Measurements from ENCODE around the gene PDE1C.

DNA sequence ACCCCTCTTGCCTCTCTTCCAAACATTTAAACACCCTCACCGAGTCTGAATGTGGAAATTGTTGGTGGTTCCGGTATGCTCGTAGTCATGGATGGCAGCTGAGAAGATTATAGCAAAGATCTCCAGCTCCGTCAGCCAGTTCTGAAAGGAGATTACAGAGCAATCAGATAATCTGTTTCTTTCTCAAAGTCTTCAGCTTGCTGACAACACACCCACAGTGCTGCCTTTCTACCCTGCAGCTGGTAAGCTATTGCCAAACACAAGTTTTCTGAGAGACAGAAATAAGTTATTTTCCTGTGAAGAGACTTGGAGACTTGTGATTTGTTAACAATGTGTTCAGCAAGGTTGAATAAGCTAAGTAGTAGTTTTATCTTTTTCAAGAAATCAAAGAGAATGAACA lies 219.6 kb downstream of the PDE1C start:
- TF ChIP-seq, protein P1, sequence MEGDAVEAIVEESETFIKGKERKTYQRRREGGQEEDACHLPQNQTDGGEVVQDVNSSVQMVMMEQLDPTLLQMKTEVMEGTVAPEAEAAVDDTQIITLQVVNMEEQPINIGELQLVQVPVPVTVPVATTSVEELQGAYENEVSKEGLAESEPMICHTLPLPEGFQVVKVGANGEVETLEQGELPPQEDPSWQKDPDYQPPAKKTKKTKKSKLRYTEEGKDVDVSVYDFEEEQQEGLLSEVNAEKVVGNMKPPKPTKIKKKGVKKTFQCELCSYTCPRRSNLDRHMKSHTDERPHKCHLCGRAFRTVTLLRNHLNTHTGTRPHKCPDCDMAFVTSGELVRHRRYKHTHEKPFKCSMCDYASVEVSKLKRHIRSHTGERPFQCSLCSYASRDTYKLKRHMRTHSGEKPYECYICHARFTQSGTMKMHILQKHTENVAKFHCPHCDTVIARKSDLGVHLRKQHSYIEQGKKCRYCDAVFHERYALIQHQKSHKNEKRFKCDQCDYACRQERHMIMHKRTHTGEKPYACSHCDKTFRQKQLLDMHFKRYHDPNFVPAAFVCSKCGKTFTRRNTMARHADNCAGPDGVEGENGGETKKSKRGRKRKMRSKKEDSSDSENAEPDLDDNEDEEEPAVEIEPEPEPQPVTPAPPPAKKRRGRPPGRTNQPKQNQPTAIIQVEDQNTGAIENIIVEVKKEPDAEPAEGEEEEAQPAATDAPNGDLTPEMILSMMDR (conservative IDR thresholded peaks at IDR 0.05; ENCODE audit: low read depth, low read length) = no peak
- no peak for TF ChIP-seq EZH2phosphoT487 (IDR thresholded peaks at IDR 0.05; ENCODE audit: borderline replicate concordance, low read length)
- no peak for TF ChIP-seq EZH2 (IDR thresholded peaks at IDR 0.05; ENCODE audit: low read length, unreplicated experiment)
